GM18508 (cell line): ENCODE data around the gene IRF8.
"Not testable (repeated sequence)": the region's sequence is repeated elsewhere in the genome, so short reads cannot be mapped to it uniquely, and the experiment has no call there.

ENCODE experiments used
- ATAC-seq: cut with Tn5 transposase; IDR thresholded peaks from one replicate; pipeline ENCODE4 v1.9.1; 2021; ENCODE audit warnings: moderate number of reproducible peaks; ENCODE audit not compliant: insufficient read depth, unreplicated experiment

The IRF8 gene

GRCh38 chr16:85891033-85891775 lies 7.8 kb upstream of the IRF8 start:
- ATAC-seq = no peak

- ATAC-seq = no peak
Measured at GRCh38 chr16:85891776-85892166, 7.2 kb upstream of the IRF8 start.

DNA sequence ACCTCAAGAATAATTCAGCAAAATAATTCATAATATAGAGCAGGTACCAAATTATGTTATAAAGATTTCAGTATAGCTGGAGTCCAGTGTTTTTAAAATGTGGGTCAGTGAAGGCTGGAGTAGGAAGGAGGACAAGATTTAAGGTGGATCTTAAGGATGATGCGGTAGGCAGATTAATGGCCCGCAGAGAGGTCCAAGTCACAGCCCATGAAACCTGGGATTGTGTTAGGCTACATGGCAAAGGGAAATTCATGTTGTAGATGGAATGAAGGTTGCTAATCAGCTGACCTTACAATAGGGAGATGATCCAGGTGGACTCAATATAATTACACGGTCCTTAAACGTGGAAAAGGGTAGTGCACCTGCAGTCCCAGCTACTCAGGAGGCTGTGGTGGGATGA lies 6.2 kb upstream of the IRF8 start:
- ATAC-seq = no peak

GRCh38 chr16:85894266-85894665 lies 4.7 kb upstream of the IRF8 start:
- ATAC-seq = no peak

DNA sequence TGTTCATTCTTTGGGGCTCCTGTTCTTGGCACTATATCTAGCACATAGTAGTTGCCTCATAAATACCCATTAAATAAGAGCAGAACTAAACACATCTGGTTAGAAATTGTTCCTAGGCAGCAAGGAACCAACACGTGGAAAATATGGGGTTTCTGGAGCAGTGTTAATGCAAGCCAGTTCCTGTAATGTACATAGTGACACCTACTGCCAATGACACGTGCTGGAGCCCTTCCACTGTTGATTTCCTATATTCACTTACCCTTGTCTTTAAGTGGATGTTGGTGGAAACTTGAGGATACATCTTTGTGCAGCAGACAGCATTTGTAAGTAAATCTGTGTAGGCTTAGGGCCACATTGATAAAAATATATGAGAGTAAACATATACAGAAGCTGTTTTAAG lies 1.6 kb upstream of the IRF8 start:
- ATAC-seq = no peak

GRCh38 chr16:85899444-85899843 lies 482 bp downstream of the IRF8 start:
- ATAC-seq = no peak

- ATAC-seq = no peak
Measured at GRCh38 chr16:85900027-85900792, 1.2 kb downstream of the IRF8 start.

GRCh38 chr16:85901110-85901509 lies 2.1 kb downstream of the IRF8 start:
- ATAC-seq = no peak

GRCh38 chr16:85901773-85902365 lies 2.9 kb downstream of the IRF8 start:
- no peak for ATAC-seq

DNA sequence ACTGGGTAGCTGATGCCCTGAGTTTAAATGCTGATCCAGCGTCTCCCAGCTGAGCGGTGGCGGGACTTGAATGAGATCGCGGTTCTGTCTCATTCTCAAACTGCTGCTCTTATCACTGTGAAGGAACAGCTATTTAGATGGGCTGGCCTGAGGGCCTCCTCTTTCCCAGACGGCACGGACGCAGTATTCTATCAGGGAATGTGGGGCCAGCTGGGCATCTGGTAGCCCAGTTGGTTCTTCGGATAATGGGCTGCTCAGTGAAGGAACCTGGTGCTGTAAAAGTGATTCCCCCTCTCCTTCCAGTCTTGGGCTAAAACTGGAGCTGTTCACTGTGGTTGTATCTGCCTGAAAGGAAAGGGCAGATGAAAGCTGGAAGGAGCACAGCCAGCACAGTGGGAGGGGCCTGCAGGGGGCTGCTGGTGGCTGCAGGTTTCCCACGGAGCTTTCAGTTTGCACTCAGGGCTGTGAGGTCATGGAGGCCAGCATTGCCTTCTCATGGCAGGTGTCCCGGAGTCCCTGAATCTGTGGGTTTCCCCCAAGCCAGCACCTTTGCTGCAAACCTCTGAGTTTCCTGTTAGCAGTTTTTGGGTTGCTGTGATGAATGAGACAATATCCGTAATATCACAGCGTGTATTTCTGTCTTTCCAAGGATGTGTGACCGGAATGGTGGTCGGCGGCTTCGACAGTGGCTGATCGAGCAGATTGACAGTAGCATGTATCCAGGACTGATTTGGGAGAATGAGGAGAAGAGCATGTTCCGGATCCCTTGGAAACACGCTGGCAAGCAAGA lies 3.6 kb downstream of the IRF8 start:
- no peak for ATAC-seq

DNA sequence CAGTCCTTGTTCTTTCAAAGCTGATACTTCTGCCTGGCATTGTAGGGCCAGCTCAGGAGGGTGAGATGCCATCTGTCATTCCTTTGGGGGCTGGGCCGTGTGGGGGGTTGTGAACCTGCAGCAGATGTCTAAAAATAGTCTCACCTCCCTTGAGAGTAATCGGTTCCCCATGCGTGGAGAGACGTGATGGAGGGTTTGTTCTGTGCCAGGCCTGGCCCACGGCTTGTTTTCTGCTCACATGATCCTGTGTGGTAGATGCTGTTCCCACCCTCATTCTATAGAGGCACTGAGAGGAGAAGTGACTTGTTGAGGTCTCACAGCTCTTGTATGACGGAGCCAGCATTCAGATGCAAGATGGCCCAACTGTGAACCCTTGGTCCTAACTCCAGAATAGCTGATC lies 4.6 kb downstream of the IRF8 start:
- no peak for ATAC-seq

- no peak for ATAC-seq
Measured at GRCh38 chr16:85905110-85906095, 6.4 kb downstream of the IRF8 start.

- ATAC-seq = no peak
Measured at GRCh38 chr16:85906349-85906748, 7.4 kb downstream of the IRF8 start.

DNA sequence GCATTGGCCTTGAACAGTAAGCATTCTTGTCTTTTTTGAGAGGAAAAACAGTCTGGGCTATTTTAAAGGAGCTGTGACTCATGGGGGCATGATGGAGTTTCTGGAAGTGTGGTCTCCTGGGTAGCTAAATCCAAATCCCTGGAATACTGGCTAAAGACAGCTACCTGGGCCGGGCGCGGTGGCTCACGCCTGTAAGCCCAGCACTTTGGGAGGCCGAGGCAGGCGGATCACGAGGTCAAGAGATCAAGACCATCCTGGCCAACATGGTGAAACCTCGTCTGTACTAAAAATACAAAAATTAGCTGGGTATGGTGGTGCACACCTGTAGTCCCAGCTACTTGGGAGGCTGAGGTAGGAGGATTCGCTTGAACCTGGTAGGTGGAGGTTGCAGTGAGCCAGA lies 8.3 kb downstream of the IRF8 start:
- ATAC-seq = not testable (repeated sequence)

- ATAC-seq = no peak
Measured at GRCh38 chr16:85908444-85908843, 9.5 kb downstream of the IRF8 start.

- no peak for ATAC-seq
Measured at GRCh38 chr16:85908889-85909589, 10.1 kb downstream of the IRF8 start.

DNA sequence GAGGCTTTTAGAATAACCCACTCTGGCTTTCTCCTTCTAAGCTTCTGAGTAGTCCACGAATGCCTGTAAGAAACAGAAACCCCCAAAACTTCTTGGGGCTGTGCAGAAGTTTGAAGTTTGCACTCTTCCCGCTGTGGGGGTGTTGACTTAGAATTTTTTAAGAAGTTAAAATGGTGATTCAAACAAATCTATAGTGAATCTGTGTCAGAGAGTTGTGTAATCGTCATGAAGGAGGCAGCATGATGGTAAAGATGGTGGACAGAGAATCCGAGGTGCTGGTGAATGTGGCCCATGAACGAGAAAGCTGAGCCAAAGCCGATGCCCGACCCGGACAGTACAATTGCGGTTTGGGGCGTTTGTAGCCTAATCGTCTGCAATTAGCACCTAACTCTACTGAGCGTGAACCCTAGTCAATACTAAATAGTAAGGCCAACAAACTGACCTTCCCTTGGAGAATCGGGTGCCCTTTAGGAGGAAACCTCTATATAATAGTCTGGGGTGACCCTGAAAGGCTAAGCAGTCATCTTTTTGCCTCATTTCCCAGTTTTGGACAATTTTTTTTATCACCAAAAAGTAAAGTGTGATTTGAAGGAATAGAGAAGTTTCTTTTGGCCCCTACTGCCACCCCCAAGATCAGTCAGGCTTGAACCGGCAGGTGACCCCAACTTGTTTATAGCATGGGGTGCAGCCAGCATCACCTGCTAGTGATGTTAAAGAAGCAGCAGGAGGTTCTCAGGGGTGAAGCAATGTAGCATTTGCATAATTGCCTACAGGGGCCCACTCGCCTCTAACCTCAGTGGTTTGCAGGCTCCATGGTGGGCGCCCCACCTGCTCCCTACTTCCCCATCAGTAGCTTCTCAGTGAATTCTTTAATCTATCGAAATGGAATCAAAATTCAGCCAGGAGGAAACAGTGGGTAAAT lies 11.2 kb downstream of the IRF8 start:
- no peak for ATAC-seq

- ATAC-seq = no peak
Measured at GRCh38 chr16:85910854-85911247, 11.9 kb downstream of the IRF8 start.
